Neural progenitor cell (in vitro differentiated cells): ENCODE measurements around the gene IQSEC1. TPM values are rescaled to one million over a fixed set of nuclear protein-coding genes. Genes with fewer than 3 reads are reported as not detected.

Source experiments
- DNase-seq: peaks from one replicate; pipeline ENCODE4 v3.0.0-alpha.2; 2016; ENCODE audit warnings: low spot score
- H2AFZ ChIP-seq: fragments of 200-600 bp; sonication (generic); replicated peaks from 2 replicates; pipeline ENCODE4 v1.6.1; 2016; ENCODE audit warnings: antibody characterized with exemption
- H3F3A ChIP-seq: fragments of 200-600 bp; sonication (generic); 2 replicates; pipeline ENCODE4 v1.6.1; 2016; ENCODE audit warnings: antibody characterized with exemption, low read depth
- H3K27ac ChIP-seq: fragments of 200-600 bp; sonication (generic); 2 replicates; pipeline ENCODE4 v1.5.1; 2016; ENCODE audit warnings: mild to moderate bottlenecking
- H3K27me3 ChIP-seq: fragments of 200-600 bp; sonication (generic); 2 replicates; pipeline ENCODE4 v1.6.1; 2016; ENCODE audit warnings: mild to moderate bottlenecking, moderate library complexity
- H3K36me3 ChIP-seq: fragments of 200-600 bp; sonication (generic); 2 replicates; pipeline ENCODE4 v1.5.1; 2016
- H3K4me1 ChIP-seq: fragments of 200-600 bp; sonication (generic); 2 replicates; pipeline ENCODE4 v1.6.1; 2016; ENCODE audit warnings: mixed run types
- H3K4me2 ChIP-seq: fragments of 200-600 bp; sonication (generic); 2 replicates; pipeline ENCODE4 v1.6.1; 2016
- H3K4me3 ChIP-seq: fragments of 200-600 bp; sonication (generic); 2 replicates; pipeline ENCODE4 v1.5.1; 2016
- H3K79me2 ChIP-seq: fragments of 200-600 bp; sonication (generic); 2 replicates; pipeline ENCODE4 v1.6.1; 2016; ENCODE audit warnings: low read depth
- H3K9ac ChIP-seq: fragments of 200-600 bp; sonication (generic); 2 replicates; pipeline ENCODE4 v1.6.1; 2016
- H3K9me3 ChIP-seq: fragments of 200-600 bp; sonication (generic); 2 replicates; pipeline ENCODE4 v1.5.1; 2016; ENCODE audit warnings: low read depth
- H4K20me1 ChIP-seq: fragments of 200-600 bp; sonication (generic); 2 replicates; pipeline ENCODE4 v1.6.1; 2016; ENCODE audit warnings: low read depth
- H3K27ac Mint-ChIP-seq: 3 replicates; pipeline ENCODE4 v1.8.0; 2021; ENCODE audit warnings: mixed read lengths
- H3K27me3 Mint-ChIP-seq: 2 replicates; pipeline ENCODE4 v1.8.0; 2022; ENCODE audit warnings: low read depth, mild to moderate bottlenecking, inconsistent platforms, moderate library complexity, mixed read lengths; ENCODE audit not compliant: insufficient read depth
- H3K36me3 Mint-ChIP-seq: 3 replicates; pipeline ENCODE4 v1.8.0; 2021; ENCODE audit warnings: mixed read lengths
- H3K4me1 Mint-ChIP-seq: 3 replicates; pipeline ENCODE4 v1.8.0; 2021; ENCODE audit warnings: mixed read lengths
- H3K4me3 Mint-ChIP-seq: 3 replicates; pipeline ENCODE4 v1.8.0; 2021; ENCODE audit warnings: mild to moderate bottlenecking, moderate library complexity, mixed read lengths
- H3K9me3 Mint-ChIP-seq: 3 replicates; pipeline ENCODE4 v1.8.0; 2020; ENCODE audit warnings: mixed read lengths
- EZH2 ChIP-seq: fragments of 200-600 bp; sonication (generic); IDR thresholded peaks from 2 replicates; pipeline ENCODE4 v1.6.1; 2017; ENCODE audit warnings: antibody characterized with exemption, mild to moderate bottlenecking, moderate library complexity
- EZH2phosphoT487 ChIP-seq: fragments of 200-600 bp; sonication (generic); IDR thresholded peaks from 2 replicates; pipeline ENCODE4 v1.6.1; 2017; ENCODE audit warnings: antibody characterized with exemption
- total RNA-seq: library from RNA; depleted of rRNA; stranded (reverse); fragments of >200 nt; gene quantifications from 2 replicates; pipeline ENCODE4 v1.2.3, GENCODE V29; 2015; ENCODE audit warnings: low replicate concordance
- TF ChIP-seq, protein P1 (sequence below): fragments of 200-600 bp; sonication (generic); IDR thresholded peaks from 2 replicates; pipeline ENCODE4 v1.5.1; 2017; ENCODE audit warnings: antibody characterized with exemption, mild to moderate bottlenecking

The IQSEC1 gene
- total RNA-seq, 1 donor from 2014 or later = 8.9 TPM

- no peak overlapping the region for H3K4me2 ChIP-seq
- H3K9ac ChIP-seq = no peak overlapping the region
- DNase-seq = no peak
- peaks cover 15% of the 10 kb centered on the region for H3K4me1 ChIP-seq
- peaks cover 35% of the 10 kb centered on the region for H3K4me1 Mint-ChIP-seq
- H3K27me3 ChIP-seq = peaks cover 24% of the 10 kb centered on the region
- H4K20me1 ChIP-seq = peaks cover 42% of the 10 kb centered on the region
- TF ChIP-seq, protein P1, sequence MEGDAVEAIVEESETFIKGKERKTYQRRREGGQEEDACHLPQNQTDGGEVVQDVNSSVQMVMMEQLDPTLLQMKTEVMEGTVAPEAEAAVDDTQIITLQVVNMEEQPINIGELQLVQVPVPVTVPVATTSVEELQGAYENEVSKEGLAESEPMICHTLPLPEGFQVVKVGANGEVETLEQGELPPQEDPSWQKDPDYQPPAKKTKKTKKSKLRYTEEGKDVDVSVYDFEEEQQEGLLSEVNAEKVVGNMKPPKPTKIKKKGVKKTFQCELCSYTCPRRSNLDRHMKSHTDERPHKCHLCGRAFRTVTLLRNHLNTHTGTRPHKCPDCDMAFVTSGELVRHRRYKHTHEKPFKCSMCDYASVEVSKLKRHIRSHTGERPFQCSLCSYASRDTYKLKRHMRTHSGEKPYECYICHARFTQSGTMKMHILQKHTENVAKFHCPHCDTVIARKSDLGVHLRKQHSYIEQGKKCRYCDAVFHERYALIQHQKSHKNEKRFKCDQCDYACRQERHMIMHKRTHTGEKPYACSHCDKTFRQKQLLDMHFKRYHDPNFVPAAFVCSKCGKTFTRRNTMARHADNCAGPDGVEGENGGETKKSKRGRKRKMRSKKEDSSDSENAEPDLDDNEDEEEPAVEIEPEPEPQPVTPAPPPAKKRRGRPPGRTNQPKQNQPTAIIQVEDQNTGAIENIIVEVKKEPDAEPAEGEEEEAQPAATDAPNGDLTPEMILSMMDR = no peak
- TF ChIP-seq EZH2phosphoT487 (no peak), EZH2 (no peak)
- H3K4me3 Mint-ChIP-seq = no peak overlapping the region
- peaks cover 31% of the 10 kb centered on the region for H3F3A ChIP-seq
- no peaks in the 10 kb centered on the region for H3K9me3 Mint-ChIP-seq
- H3K27me3 Mint-ChIP-seq = peaks cover 3% of the 10 kb centered on the region
- H3K36me3 ChIP-seq = no peaks in the 10 kb centered on the region
- no peak overlapping the region for H3K27ac ChIP-seq
- H3K79me2 ChIP-seq = no peaks in the 10 kb centered on the region
- H3K4me3 ChIP-seq = no peak overlapping the region
- no peak overlapping the region for H2AFZ ChIP-seq
- peak overlapping the region; percentile 72 for H3K27ac Mint-ChIP-seq
- H3K9me3 ChIP-seq = no peaks in the 10 kb centered on the region
- H3K36me3 Mint-ChIP-seq = no peaks in the 10 kb centered on the region
These were observed 81.4 kb downstream of the IQSEC1 start for GRCh38 chr3:12991861-12992281.

GRCh38 chr3:12991481-12991837 lies 81.8 kb downstream of the IQSEC1 start:
- H3K27me3 ChIP-seq = peaks cover 24% of the 10 kb centered on the region
- Mint-ChIP-seq H3K36me3 (no peaks in the 10 kb centered on the region), H3K9me3 (no peaks in the 10 kb centered on the region), H3K27ac (peak overlapping the region; percentile 72), H3K4me3 (no peak overlapping the region), H3K4me1 (peaks cover 35% of the 10 kb centered on the region), H3K27me3 (peaks cover 3% of the 10 kb centered on the region)
- H3K9ac ChIP-seq = no peak overlapping the region
- H3K4me3 ChIP-seq = no peak overlapping the region
- H3K27ac ChIP-seq = no peak overlapping the region
- no peaks in the 10 kb centered on the region for H3K9me3 ChIP-seq
- TF ChIP-seq EZH2phosphoT487 = no peak
- no peak for TF ChIP-seq EZH2
- TF ChIP-seq, protein P1 = no peak
- no peak overlapping the region for H2AFZ ChIP-seq
- H3K79me2 ChIP-seq = no peaks in the 10 kb centered on the region
- H3K4me2 ChIP-seq = no peak overlapping the region
- DNase-seq = no peak
- no peaks in the 10 kb centered on the region for H3K36me3 ChIP-seq
- H3K4me1 ChIP-seq = peaks cover 15% of the 10 kb centered on the region
- peaks cover 31% of the 10 kb centered on the region for H3F3A ChIP-seq
- peaks cover 42% of the 10 kb centered on the region for H4K20me1 ChIP-seq

DNA sequence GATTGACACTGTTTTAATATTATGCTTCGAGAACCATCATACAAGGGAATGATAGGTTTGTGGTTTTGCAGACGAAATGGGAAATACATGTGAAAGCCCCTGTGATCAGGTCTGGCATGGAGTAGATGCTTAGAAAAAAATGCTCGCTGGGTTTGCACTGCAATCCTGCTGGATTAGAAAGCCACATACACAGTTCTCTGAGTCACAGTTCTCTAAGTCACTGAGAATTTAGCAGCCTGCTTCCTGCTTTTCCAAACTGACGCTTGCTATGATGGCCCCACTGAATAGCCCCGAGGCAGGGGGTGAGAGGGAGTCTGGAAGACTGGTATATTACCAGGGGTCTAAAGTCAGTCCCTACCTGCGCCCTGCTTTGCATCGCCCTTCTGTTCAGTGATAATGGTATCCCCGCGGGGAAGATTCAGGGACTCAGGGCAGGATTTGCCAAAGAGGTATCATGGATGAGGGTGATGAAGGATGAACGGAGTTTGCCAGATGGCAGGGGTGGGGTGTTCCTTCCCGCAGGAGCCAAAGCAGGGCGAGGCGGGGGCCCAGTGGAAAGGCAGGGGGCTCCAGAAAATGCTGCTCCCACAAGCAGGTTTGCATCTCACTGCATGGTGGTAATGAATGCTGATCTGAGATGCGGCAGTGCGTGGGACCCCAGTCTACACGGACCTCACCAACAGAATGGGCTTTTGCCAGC lies 82.3 kb downstream of the IQSEC1 start:
- Mint-ChIP-seq H3K9me3 (no peaks in the 10 kb centered on the region), H3K27me3 (peaks cover 3% of the 10 kb centered on the region), H3K4me1 (peaks cover 35% of the 10 kb centered on the region), H3K36me3 (no peaks in the 10 kb centered on the region), H3K27ac (no peak overlapping the region), H3K4me3 (no peak overlapping the region)
- H3K27me3 ChIP-seq = peaks cover 24% of the 10 kb centered on the region
- H4K20me1 ChIP-seq = peaks cover 42% of the 10 kb centered on the region
- no peaks in the 10 kb centered on the region for H3K79me2 ChIP-seq
- no peak overlapping the region for H3K9ac ChIP-seq
- no peaks in the 10 kb centered on the region for H3K9me3 ChIP-seq
- H3K4me1 ChIP-seq = peaks cover 15% of the 10 kb centered on the region
- H2AFZ ChIP-seq = no peak overlapping the region
- no peak overlapping the region for H3K4me3 ChIP-seq
- H3K4me2 ChIP-seq = no peak overlapping the region
- no peak overlapping the region for H3K27ac ChIP-seq
- TF ChIP-seq, protein P1 = no peak
- TF ChIP-seq EZH2 (no peak), EZH2phosphoT487 (no peak)
- no peak for DNase-seq
- no peaks in the 10 kb centered on the region for H3K36me3 ChIP-seq
- peaks cover 31% of the 10 kb centered on the region for H3F3A ChIP-seq
